Measurements from ENCODE around the gene ARID4B. TPM values are rescaled to one million over a fixed set of nuclear protein-coding genes. Genes with fewer than 3 reads are reported as not detected.

Gene ARID4B
- total and polyA plus RNA-seq, 2 of the 13 experiments (the other 11 are each of a cell fraction or from before 2014, with no cell fraction given) = 9.7 to 24.6 TPM

DNA sequence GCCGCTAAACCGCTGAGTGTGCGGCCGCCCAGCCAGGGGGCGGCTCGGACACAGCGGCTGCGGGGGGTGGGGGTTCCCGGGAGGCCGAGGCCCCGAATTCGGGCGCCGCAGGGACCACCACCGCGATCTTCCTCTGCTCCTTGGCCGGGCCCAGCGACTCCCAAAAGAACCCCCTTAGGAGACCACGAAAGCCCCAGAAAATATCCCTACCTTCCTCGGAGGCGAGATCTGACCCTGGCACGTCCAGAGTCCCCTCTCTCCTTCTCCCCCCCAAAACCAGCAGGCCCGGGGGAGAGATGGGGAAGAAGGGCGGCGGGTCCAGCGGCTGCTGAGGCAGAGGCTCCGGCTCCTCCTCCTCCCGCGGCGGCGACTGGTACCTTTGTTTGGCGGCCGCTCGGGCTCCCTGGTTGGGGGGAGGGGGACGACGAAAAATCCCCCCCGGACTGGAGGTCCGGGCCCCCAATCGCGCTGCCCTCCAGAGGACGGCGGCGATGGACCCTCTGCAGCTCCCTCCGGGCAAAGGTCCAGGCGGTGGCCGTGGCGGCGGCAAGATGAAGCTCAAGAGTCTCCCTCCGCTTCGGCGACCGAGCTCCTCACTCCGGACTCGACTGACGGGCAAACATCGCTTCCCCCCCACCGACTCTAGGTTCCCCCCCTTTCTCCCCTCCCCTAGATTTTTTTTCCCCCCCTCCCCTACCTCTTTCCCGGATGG is at the start of gene ARID4B (continued):
- TF ChIP-seq, protein P1, sequence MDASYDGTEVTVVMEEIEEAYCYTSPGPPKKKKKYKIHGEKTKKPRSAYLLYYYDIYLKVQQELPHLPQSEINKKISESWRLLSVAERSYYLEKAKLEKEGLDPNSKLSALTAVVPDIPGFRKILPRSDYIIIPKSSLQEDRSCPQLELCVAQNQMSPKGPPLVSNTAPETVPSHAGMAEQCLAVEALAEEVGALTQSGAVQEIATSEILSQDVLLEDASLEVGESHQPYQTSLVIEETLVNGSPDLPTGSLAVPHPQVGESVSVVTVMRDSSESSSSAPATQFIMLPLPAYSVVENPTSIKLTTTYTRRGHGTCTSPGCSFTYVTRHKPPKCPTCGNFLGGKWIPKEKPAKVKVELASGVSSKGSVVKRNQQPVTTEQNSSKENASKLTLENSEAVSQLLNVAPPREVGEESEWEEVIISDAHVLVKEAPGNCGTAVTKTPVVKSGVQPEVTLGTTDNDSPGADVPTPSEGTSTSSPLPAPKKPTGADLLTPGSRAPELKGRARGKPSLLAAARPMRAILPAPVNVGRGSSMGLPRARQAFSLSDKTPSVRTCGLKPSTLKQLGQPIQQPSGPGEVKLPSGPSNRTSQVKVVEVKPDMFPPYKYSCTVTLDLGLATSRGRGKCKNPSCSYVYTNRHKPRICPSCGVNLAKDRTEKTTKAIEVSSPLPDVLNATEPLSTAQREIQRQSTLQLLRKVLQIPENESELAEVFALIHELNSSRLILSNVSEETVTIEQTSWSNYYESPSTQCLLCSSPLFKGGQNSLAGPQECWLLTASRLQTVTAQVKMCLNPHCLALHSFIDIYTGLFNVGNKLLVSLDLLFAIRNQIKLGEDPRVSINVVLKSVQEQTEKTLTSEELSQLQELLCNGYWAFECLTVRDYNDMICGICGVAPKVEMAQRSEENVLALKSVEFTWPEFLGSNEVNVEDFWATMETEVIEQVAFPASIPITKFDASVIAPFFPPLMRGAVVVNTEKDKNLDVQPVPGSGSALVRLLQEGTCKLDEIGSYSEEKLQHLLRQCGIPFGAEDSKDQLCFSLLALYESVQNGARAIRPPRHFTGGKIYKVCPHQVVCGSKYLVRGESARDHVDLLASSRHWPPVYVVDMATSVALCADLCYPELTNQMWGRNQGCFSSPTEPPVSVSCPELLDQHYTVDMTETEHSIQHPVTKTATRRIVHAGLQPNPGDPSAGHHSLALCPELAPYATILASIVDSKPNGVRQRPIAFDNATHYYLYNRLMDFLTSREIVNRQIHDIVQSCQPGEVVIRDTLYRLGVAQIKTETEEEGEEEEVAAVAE (CRISPR knock-in tag; IDR thresholded peaks at IDR 0.05; ENCODE audit: borderline replicate concordance) = no peak
- TF ChIP-seq, protein P2, sequence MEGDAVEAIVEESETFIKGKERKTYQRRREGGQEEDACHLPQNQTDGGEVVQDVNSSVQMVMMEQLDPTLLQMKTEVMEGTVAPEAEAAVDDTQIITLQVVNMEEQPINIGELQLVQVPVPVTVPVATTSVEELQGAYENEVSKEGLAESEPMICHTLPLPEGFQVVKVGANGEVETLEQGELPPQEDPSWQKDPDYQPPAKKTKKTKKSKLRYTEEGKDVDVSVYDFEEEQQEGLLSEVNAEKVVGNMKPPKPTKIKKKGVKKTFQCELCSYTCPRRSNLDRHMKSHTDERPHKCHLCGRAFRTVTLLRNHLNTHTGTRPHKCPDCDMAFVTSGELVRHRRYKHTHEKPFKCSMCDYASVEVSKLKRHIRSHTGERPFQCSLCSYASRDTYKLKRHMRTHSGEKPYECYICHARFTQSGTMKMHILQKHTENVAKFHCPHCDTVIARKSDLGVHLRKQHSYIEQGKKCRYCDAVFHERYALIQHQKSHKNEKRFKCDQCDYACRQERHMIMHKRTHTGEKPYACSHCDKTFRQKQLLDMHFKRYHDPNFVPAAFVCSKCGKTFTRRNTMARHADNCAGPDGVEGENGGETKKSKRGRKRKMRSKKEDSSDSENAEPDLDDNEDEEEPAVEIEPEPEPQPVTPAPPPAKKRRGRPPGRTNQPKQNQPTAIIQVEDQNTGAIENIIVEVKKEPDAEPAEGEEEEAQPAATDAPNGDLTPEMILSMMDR (CRISPR knock-in tag; IDR thresholded peaks at IDR 0.05) = no peak
- TF ChIP-seq ZNF713 (CRISPR knock-in tag; IDR thresholded peaks at IDR 0.05) (no peak), ZFP62 (CRISPR knock-in tag; IDR thresholded peaks at IDR 0.05) (no peak), SRY (CRISPR knock-in tag; IDR thresholded peaks at IDR 0.05) (no peak; the same call in 1 of the 2 replicates), ZIK1 (CRISPR knock-in tag; IDR thresholded peaks at IDR 0.05; ENCODE audit: borderline replicate concordance, low read depth) (0 out of 2 replicates have a peak, but pooled peaks have one; percentile 6), ZNF331 (CRISPR knock-in tag; IDR thresholded peaks at IDR 0.05) (peak; percentile 76), FOXJ3 (CRISPR knock-in tag; IDR thresholded peaks at IDR 0.05; ENCODE audit: borderline replicate concordance) (peak; percentile 32; the same call in 1 of the 2 replicates), NCOA5 (CRISPR knock-in tag; IDR thresholded peaks at IDR 0.05) (no peak), PAWR (CRISPR knock-in tag; IDR thresholded peaks at IDR 0.05; ENCODE audit: borderline replicate concordance) (no peak), FOXO1 (CRISPR knock-in tag; IDR thresholded peaks at IDR 0.05) (no peak), POLR2G (IDR thresholded peaks at IDR 0.05; ENCODE audit: low read depth, low read length) (peak; percentile 71), MYNN (CRISPR knock-in tag; IDR thresholded peaks at IDR 0.05; ENCODE audit: low read depth) (no peak)
- TF ChIP-seq, protein P3, sequence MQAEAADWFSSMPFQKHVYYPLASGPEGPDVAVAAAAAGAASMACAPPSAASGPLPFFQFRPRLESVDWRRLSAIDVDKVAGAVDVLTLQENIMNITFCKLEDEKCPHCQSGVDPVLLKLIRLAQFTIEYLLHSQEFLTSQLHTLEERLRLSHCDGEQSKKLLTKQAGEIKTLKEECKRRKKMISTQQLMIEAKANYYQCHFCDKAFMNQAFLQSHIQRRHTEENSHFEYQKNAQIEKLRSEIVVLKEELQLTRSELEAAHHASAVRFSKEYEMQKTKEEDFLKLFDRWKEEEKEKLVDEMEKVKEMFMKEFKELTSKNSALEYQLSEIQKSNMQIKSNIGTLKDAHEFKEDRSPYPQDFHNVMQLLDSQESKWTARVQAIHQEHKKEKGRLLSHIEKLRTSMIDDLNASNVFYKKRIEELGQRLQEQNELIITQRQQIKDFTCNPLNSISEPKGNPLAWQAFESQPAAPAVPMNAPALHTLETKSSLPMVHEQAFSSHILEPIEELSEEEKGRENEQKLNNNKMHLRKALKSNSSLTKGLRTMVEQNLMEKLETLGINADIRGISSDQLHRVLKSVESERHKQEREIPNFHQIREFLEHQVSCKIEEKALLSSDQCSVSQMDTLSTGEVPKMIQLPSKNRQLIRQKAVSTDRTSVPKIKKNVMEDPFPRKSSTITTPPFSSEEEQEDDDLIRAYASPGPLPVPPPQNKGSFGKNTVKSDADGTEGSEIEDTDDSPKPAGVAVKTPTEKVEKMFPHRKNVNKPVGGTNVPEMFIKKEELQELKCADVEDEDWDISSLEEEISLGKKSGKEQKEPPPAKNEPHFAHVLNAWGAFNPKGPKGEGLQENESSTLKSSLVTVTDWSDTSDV (CRISPR knock-in tag; IDR thresholded peaks at IDR 0.05) = no peak
- TF ChIP-seq, protein P4, sequence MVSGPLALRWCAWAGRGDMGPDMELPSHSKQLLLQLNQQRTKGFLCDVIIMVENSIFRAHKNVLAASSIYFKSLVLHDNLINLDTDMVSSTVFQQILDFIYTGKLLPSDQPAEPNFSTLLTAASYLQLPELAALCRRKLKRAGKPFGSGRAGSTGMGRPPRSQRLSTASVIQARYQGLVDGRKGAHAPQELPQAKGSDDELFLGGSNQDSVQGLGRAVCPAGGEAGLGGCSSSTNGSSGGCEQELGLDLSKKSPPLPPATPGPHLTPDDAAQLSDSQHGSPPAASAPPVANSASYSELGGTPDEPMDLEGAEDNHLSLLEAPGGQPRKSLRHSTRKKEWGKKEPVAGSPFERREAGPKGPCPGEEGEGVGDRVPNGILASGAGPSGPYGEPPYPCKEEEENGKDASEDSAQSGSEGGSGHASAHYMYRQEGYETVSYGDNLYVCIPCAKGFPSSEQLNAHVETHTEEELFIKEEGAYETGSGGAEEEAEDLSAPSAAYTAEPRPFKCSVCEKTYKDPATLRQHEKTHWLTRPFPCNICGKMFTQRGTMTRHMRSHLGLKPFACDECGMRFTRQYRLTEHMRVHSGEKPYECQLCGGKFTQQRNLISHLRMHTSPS (CRISPR knock-in tag; IDR thresholded peaks at IDR 0.05; ENCODE audit: low read depth) = no peak

All from HepG2 (cell line).